CD1c-positive myeloid dendritic cell (primary cell): Measurements from ENCODE around the gene AMD1.
A peak's percentile ranks its signal among the peaks of the same experiment; 100 is the strongest.

Source experiments
- DNase-seq: peaks from one replicate; pipeline ENCODE4 v3.0.0-alpha.2; 2016; ENCODE audit errors: extremely low spot score

The AMD1 gene

DNA sequence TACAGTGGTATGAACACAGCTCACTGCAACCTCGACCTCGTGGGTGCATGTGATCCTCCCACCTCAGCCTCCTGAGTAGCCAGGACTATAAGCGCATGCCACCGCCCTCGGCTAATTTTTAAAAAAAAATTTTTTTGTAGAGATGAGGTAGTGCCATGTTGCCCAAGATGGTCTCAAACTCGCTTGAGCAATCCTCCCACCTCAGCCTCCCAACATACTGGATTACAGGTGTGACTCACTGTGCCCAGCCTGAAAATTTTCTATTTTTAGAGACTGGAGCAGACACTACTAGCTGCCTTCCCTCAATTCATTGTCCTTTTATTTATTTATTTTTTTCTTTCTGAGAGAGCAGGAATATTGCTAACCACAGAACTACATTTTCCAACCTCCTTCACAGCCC lies 63.6 kb downstream of the AMD1 start:
- DNase-seq: peak; percentile 79

DNA sequence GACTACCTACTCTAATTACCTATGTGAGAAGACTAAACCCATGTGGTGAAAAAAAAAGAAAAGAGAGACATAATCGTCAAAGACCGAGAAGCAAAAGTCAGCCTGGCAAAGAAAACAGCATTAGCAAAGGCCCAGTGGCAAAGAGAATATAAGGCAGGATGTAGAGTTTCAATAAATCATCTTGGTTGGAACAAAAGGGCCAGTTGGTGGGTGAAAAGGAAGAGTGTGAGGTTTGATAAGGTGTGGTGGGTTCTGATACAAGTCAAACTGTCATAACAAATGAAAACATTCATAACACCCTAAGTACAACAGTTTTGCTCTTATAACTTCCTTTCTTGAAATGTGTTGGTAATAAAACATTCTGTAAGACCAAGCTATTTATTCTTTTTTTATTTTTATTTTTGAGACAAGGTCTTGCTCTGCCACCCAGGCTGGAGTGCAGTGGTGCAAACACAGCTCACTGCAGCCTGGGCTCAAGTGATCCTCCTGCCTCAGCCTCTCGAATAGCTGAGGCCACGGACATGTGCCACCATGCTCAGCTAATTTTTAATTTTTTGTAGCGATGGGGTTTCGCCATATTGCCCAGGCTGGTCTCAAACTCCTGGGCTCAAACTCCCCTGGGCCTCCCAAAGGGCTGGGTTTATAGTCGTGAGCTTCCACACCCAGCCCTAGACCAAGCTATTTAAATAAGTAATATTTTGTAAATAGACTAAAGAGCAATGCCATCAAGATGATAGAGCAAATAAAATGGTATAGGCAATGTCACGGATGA lies 65.0 kb downstream of the AMD1 start:
- DNase-seq: no peak

DNA sequence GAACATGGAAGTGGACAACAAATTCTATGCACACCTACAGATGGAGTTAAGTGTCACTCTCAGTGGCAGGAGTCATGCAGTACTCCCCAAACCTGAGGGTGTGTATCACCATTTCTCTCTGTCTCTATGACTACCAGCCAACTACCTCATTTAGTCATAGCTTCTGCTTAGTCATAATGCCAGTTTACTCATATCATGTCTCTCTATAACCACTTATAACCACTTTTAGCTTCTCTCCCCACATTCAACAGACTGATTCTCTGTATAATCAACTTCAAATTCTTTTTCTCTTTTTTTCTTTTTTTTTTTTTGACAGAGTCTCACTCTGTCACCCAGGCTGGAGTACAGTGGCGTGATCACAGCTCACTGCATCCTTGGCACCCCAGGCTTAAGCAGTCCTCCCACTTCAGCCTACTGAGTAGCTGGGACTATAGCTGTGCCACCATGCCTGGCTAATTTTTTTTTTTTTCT lies 70.1 kb downstream of the AMD1 start:
- DNase-seq: peak; percentile 93
